Hepatic stellate cell (primary cell): ENCODE data around the gene NOTUM.

ENCODE experiments used
- DNase-seq: peaks from one replicate; pipeline ENCODE4 v3.0.0; 2011; ENCODE audit warnings: low spot score

The NOTUM gene

DNA sequence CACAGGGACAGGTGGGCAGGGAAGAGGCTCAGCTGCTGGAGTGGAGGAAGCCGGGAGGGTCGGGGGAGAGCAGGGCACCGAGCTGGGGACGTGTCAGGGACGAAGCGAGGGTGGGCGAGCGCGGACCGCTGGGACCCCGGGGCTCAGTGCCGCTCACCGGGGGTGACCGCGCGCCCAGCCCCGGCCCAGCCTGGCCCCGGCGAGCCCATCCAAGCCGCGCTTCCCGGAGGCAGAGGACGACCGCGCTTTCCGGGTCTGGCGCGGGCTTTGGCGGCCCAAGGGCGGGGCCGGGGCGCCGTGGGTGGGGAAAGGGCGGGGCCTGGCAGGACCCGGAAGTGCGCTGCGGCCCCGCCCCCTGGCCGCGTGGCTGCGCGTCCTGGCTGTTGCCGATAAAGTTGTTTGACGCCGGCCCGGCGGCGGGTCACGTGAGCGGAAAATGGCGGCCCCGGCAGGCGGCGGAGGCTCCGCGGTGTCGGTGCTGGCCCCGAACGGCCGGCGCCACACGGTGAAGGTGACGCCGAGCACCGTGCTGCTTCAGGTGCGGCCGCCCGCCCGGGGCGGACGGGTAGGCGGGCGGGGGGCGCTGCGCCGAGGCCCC is 16.3 kb upstream of the NOTUM start, which contains the start of gene ASPSCR1:
TSS of gene ASPSCR1 (plus strand) at position 419 of the 598 bp plus-strand sequence. CDS start at position 437, 18 bp downstream.
- peak; percentile 85 for DNase-seq

DNA sequence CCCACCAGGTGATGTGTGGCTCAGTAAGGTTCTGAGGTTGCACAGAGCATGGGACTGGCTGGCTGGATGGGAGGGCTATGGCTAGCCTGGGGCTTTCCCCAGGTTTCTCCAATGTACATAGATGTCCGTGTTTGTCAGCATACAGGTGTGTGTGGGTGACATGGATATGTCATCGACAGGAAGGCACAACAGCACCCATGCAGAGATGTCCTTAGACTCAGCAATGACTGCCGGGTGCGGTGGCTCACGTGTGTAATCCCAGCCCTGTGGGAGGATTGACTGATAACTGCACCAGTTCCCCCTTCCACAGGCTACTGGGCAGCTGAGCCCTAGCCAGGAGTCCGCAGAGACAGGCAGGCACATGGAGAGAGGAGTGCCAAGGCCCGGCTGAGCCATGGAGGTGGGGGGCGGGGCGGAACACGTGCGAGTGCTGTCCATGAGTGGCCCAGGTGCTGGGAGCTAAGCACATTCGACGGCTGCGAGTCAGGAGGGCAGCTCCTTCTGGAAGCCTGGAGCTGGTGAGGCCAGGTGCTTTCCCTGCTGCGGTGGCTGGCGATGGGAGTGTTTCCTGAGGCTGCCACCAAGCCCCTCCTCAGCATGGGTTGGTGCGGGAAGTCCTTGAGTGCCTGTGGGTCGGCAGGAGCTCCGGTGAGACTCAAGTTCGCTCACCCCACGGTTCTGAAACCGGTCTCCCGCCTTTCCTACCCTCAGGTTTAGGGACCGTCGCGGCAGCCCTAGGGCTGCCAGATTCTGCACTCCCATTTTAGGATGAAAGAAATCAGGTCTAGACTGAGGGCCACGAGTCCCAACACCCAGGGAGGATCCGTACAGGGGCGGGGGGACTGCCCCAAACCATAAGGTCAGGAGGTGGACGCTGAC is 15.6 kb upstream of the NOTUM start:
- no peak for DNase-seq

DNA sequence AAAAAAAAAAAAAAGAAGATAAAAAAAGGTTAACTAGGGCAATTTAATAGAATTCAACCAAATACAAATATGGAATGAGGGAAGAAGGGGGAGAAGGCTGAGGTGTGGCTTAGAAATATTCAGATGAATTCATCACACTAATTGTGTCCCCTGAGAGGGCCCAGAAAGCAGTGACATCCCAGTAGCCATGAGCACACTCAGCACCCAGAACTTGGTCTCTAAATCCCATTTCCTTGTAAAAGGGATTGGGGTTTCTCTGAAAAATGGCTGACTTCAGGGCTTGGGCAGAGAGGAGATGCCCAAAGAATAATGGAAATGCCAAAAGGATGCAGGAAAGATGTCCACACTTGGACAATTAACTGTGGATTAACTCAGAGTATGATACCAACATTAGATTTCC is 12.4 kb upstream of the NOTUM start:
- DNase-seq: no peak

DNA sequence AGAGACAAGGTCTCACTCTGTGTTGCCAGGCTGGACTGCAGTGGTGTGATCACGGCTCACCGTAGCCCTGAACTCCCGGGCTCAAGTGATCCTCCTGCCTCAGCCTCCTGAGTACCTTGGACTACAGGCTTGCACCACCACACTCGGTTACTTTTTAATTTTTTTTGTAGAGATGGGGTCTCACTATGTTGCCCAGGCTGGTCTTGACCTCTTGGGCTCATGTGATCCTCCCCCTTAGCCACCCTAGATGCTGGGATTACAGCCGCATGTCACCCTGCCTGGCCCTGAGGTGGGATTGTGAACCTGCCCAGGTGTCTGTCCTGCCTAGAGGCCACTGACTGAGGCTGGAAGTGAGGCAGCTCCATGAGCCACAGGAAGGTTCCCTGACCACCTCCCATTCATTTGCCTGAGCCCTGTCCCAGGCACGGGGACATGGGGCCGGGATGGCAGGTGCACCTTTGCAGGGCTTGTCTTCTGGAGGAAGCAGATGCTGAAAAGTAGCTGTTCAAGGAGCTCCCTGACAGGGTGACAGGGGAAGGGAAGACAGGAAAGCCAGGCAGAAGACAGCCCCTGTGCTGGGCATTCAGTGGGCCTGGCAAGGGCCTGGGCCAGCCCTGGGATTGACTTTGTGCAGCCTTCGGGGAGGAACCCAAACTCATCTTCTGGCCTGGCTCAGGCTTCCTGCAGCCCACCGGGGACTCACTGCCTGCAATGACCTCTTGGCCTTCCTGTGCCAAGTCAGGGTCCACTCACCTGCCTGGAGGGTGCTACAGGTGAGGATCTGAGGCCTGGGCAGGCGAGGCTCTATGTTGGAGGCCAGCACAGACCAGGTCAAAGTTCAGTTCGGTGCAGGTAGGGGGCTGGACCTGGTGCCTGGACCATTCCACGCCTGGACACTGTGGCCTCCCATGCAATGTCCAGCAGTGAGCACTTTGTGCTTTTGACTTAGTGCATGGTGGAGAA is 8.1 kb upstream of the NOTUM start:
- no peak for DNase-seq

DNA sequence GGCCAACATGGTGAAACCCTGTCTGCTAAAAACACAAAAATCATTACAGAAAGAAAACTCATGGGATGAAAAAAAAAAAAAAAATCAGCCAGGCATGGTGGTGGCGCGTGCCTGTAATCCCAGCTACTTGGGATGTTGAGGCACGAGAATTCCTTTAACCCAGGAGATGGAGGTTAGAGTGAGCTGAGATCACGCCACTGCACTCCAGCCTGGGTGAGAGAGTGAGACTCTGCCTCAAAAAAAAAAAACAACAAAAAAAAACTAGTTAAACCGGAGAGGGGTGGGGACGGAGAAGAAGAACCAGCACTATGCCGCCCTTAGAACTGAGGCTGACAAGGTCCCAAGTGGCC is 7.4 kb upstream of the NOTUM start:
- DNase-seq: no peak

DNA sequence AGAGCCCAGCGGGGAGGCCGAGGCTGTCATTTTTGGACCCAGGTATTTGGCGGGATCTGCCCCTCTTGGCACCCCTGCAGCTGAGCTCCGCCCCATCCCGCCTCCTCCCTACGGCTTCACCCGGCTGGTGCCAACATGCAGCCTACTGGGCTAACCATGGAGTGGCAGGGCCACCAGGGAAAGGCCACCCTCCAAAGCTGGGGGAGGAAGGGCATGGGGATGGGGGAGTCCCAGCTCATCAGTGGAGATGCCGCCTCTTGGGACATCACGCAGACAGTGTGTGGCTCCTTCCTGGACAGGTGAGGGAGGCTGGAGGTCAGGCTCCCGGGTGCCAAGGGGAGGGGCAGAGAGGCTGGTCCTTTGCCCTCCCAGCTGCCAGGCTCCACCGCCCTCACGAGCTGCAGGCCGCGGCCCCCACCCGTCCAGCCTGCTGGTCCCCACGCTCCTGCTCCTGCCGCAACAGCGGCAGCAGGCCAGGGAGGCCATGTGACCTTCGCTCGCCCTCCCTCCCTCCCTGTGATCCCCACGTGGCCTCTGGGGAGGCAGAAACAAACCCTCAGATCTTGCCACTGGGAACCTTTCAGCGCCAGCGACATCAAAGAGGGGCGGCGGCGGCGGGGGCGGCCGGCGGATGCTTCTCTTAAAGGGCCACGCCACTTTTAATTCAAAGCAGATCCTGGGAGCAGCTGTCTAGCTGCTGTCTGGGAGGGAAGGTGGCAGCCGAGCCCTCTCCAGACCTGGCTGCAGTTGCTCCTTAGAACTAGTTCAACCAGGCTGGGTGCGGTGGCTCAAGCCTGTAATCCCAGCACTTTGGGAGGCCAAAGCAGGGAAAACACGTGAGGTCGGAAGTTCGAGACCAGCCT is 6.8 kb upstream of the NOTUM start:
- DNase-seq: peak; percentile 67

DNA sequence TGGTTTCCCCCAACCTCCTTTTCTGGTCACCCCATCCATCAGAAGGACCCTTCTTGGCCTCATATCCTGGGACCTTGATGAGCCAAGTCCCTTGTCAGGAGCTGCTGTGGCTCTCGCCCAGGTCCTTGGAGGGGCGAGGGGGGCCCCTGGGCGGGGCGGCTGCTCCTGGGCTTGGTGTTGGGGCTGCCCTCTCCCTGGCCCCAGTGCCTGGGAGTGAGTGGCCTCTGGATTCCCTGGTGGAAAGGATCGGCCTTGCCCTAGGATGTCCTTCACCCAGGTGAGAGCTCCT is 6.2 kb upstream of the NOTUM start:
- no peak for DNase-seq

DNA sequence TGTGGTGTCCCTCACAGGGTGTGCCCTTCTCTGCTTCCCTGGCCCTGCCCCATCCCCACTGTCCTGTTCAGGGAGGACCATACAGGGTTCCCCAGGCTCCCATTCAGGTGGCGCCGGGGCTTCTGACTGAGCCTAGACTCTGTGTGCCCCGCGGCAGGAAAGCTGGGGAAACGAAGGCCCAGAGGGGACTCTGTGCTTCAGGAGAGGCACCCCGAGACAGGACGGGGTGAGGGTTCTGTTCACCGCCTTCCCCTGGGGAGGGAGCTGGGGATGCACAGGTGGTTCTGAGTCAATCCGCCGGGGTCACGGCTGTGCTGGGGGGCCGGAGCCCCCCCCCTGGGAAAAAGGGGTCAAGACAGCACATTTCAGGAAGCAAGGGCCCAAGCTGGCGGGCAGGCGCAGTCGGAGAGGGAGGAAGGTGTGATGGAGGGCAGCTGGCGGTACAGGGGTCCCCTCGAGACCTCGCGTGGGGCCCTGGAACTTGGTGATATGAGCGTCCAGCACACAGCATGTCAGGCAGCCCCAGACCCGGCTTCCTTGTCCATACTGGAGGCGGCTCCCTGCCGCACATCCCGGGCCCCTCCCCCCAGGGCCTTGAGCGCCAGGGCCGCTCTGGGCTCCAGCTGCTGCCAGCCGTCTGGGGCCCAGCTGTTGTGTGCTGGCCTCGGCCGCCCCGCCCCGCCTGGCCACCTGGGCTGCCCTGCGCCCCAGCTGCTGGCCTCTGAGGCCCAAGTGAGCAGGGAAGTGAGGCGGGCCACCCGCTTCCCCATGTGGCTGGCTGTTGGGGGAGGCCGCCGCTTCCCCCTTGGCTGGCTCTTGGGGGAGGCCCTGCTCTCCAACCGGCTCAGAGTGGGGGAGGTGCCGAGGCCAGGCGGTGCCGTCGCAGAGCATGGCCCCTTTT is 5.6 kb upstream of the NOTUM start:
- no peak for DNase-seq

DNA sequence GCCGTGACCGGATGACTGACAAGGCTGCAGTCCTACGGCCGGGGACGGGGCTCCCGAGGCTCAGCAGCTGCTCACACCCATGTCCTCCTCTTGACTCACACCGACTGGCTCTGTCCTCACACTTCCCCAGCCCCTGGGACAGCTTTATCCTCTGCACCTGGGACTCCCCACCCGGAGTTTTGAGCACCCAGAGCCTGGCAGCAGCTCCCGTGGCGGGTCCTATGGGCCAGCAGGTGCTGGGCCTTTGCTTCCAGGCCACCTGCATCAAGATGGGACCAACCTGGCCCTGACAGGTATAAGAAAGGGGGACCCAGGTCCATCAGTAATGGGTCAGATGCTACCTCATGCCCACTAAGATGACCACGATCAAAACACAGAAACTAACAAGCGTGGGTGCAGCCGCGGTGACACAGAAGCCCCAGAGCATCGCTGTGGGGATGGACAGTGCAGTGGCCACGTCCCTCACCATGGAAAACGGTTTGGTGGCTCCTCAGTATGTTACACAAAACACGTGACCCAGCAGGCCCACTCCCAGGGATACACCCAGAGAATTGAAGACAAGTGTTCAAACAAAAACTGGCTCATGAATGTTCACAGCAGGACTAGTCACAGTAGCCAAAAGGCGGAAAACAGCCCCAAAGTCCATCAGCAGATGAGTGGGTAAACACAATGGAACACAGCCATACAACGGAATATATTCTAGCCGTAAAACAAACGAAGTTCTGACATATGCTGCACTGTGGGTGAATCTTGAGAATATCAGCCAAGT is 3.3 kb upstream of the NOTUM start:
- no peak for DNase-seq

DNA sequence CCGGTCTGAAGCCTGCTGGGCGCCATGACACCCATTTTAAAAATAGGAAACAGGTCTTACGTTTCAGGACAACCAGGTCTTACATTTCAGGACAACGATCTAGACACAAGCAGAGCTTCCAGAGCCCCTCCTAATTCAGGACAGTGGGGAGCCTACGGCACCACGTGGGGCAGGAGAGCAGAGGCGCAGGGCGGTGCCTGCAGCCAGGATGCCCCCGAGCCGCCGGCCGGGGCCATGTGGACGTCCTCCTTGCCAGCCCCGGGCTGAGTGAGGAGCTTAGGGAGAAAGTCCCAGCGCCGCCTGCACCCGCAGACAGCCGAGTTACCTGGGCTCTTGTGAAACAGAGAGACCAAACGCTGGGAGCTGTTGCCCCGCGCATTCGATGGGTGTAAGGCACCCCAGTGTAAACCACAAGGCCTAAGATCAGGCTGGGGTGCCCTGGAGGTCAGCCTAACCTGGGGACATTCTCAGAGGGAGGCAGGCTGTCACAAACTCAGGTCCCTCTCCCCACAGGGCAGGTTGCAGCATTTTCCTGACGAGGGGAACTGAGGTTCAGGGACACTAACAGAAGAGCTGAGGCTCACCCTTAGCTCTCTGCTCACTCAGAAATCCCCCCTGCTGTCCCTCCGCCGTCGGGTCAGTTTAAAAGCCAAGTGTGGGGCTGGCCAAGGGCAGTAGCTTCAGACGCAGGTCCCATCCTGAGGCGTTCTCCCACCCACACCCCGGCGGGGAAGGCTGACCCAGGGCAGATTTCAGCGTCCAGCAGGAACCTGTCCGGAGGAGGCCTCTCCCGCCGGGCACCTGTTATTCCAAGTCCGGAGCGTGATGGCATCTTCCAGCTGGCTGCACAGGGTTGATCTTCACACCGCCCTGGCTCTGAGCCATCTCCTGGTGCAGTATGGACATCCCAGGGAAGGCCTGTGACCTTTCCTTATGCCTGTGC is 1.8 kb upstream of the NOTUM start:
- DNase-seq: no peak

DNA sequence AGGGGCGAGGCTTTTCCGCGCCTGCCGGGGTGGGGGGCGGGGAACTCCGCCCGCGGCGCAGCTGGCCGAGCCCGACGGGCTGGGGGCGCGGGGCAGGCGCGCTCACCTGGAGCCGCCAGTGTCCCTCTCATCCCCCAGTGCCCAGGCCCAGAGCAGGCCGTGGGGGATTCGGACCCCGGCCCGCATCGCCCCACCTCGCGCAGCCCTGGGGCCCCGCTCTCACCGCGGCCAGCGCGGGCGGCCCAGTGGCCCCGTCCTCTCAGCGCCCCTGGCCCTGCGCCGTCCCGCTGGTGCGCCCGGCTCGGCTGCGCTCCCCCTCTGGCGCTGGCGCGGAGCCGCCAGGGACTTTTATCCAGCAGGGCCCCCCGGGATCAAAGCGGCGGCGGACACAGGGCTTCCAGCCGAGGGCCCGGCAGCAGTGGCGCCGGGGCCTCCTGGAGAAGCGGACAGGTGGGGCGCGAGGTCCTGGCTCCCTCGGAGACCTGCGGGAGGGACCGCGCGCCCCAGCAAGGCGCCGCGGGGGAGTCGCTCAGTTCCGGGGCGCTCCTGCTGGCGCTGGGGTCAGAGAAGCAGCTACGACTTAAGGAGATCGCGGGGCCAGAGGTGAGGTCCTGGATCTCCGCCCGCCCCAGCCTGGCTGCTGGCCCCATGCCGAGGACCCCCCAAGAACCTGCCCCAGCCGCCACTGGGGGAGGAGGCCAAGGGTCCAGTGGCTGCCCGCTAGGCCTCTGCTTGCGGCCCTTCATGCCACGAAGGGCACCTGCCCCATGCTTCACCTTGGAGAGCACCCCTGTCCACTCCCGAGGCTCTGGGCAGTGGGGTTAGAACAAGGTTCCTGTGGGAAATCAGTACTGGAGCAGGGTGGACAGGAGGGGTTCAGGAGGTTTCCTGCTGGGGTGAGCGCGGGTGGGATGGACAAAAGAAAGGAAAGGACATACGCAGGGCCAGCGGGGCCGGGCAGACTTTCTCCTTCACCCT is 823 bp upstream of the NOTUM start:
- no peak for DNase-seq

DNA sequence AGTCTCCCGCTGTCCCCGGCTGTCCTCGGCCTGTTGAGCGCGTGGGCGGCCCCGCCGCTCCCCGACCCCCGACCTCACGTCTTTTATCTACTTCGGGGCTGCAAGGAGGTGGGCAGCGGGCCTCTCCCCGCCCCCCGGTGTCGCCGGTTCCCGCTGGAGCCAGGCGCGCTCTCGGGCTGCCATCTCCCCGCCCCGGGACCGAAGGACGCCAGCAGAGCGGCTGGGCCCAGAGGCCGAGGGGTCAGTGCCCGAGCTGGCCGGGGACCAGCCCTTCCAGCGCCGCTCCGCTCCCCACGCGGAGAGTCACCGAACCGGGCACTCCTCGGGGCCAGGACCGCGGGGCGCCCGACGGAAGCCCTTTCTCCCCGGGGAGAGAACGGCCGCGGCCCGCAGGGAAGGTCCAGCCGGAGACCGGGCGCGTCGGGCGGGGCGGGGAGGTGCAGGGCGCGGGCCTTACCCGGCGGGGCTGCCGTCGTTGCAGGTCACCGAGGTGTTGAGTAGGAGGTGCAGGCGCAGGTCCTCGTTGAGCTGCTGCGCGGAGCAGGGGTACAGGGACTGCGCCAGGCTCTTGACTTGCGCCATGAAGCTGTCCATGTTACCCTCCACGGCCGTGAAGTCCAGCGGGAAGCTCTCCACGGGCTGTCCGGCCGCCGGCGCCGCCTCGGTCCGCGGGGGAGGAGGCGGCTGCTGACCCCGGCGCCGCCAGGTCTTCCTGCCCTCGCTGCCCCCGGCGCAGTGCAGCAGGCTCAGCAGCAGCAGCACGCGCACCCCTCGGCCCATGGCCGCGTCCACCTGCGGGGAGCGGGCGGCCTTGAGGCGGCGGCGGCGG is 643 bp downstream of the NOTUM start:
- DNase-seq: no peak

DNA sequence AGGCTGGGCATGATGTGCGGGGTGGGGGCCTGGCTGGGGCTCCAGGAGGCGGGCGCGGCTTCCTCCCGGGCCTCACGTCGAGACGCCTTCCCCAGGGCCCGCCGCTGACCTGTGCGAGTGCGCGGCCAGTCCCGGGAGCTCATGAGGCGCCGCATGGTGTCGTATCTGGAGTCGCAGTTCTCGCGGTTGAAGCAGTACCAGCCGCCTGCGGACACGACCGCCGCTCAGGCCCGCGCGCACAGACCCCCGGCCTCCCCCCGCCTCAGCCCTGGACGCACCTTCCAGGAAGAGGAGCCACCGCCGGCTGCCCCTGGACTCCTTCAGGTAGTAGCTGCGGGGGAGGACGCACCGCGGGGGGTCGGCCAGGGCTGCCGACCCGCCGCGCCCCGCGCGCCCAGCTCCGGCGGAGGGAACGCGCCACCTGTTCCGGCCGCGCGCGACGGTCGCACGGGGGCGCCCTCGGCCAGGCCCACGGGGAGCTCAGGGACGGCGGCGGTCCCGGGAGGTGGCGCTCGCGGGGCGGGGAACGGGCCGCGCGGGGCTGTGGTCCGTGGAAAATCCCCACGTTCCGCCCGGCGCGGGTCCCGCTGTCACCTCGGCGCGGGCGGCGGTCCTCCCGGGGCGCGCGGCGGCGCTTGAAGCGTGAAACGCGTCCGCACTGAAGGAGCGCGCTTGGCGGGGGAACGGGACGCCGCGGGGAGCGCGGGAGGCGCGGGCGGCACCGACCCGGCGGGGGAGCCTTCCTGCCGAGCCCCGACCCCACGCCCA is 1.4 kb downstream of the NOTUM start:
- peak; percentile 74 for DNase-seq

DNA sequence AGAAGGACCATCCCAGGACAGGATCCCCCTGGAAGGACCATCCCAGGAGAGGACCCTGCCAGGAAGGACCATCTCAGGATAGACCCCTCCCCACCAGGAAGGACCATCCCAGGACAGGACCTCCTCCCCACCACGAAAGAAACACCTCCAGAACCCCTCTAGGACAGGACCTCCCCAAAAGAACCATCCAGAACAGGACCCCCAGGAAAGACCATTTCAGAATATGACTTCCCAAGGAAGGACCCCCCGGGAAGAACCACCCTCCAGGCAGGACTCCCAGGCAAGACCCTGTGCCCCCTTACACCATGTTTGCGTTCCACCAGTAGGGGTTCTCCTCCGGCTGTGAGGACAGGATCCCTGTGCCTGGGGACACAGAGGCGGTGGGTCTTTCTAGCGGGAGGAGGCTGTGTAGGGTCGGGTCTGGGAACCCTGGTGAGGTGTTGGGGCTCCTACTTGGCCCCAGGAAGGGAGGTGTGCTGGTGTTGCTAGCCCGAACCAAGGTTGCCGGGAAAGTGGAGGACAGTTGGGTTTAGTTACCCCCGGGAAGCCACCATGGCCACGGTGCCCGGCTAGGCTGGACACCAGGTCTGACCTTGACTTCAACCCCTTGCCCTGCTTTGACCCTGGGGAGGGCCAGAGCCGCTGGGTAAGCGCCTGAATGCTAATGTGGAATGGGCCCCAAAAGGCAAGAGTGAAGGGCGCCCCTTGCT is 2.2 kb downstream of the NOTUM start:
- DNase-seq: no peak
